ENCODE data around the gene CRMP1.

CRMP1 gene

GRCh38 chr4:5877392-5877791, 15.5 kb downstream of the CRMP1 start:
- no peak overlapping the region for H3K4me3 ChIP-seq (ENCODE audit: control insufficient read depth, low read depth, low read length)
- DNase-seq (ENCODE audit: low read depth) = no peak
- TF ChIP-seq, protein P1, sequence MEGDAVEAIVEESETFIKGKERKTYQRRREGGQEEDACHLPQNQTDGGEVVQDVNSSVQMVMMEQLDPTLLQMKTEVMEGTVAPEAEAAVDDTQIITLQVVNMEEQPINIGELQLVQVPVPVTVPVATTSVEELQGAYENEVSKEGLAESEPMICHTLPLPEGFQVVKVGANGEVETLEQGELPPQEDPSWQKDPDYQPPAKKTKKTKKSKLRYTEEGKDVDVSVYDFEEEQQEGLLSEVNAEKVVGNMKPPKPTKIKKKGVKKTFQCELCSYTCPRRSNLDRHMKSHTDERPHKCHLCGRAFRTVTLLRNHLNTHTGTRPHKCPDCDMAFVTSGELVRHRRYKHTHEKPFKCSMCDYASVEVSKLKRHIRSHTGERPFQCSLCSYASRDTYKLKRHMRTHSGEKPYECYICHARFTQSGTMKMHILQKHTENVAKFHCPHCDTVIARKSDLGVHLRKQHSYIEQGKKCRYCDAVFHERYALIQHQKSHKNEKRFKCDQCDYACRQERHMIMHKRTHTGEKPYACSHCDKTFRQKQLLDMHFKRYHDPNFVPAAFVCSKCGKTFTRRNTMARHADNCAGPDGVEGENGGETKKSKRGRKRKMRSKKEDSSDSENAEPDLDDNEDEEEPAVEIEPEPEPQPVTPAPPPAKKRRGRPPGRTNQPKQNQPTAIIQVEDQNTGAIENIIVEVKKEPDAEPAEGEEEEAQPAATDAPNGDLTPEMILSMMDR (IDR thresholded peaks at IDR 0.05; ENCODE audit: control insufficient read depth, insufficient read depth, low read depth, low read length, missing control alignments) = no peak

GRCh38 chr4:5874811-5875449, 18.0 kb downstream of the CRMP1 start:
- no peak for DNase-seq (ENCODE audit: low read depth)
- H3K4me3 ChIP-seq (ENCODE audit: control insufficient read depth, low read depth, low read length) = no peak overlapping the region
- TF ChIP-seq, protein P1 (IDR thresholded peaks at IDR 0.05; ENCODE audit: control insufficient read depth, insufficient read depth, low read depth, low read length, missing control alignments) = no peak

GRCh38 chr4:5870701-5871100, 22.2 kb downstream of the CRMP1 start:
- TF ChIP-seq, protein P1 (IDR thresholded peaks at IDR 0.05; ENCODE audit: control insufficient read depth, insufficient read depth, low read depth, low read length, missing control alignments) = no peak
- no peak for DNase-seq (ENCODE audit: low read depth)
- H3K4me3 ChIP-seq (ENCODE audit: control insufficient read depth, low read depth, low read length) = no peak overlapping the region

DNA sequence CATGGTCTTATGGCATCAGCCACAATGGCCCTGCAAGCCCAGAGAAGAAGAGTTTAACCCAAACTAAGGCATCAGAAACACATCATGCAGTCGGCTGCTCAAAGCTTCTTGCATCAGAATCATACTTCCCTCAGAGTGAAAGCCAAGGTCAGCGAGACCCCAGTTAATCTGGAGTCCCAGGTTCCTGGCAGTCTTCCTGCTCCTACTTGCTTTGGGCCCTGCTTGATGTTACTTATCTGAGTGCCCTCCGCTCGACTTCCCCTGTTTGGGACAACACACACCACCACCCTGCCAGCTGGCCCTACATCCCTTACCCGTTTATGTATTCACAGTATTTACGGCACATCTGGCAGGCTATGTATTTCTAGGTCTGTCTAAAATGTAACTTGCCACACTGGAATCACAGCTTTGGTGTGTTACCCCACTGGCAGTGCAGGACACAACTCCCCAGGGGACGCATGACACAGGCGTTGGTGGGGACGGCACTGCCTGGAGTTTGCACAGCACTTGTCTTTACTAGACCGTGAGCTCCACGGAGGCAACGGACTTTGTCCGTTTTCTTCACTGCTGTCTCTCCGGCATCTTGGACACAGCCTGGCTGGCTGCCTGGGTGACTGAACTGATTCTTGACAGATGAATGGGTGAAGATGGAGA, 22.8 kb downstream of the CRMP1 start:
- no peak overlapping the region for H3K4me3 ChIP-seq (ENCODE audit: control insufficient read depth, low read depth, low read length)
- DNase-seq (ENCODE audit: low read depth) = no peak
- TF ChIP-seq, protein P1 (IDR thresholded peaks at IDR 0.05; ENCODE audit: control insufficient read depth, insufficient read depth, low read depth, low read length, missing control alignments) = no peak

- no peak overlapping the region for H3K4me3 ChIP-seq (ENCODE audit: control insufficient read depth, low read depth, low read length)
- TF ChIP-seq, protein P1 (IDR thresholded peaks at IDR 0.05; ENCODE audit: control insufficient read depth, insufficient read depth, low read depth, low read length, missing control alignments) = no peak
- DNase-seq (ENCODE audit: low read depth) = no peak
These were observed 25.0 kb downstream of the CRMP1 start for GRCh38 chr4:5867866-5868265.

GRCh38 chr4:5866841-5867813, 25.8 kb downstream of the CRMP1 start:
- DNase-seq (ENCODE audit: low read depth) = no peak
- TF ChIP-seq, protein P1 (IDR thresholded peaks at IDR 0.05; ENCODE audit: control insufficient read depth, insufficient read depth, low read depth, low read length, missing control alignments) = no peak
- H3K4me3 ChIP-seq (ENCODE audit: control insufficient read depth, low read depth, low read length) = no peak overlapping the region
